WTC11 (cell line): ENCODE results near the gene RBM3.

Experiments used
- ARID4B ChIP-seq: sonication (generic); formaldehyde crosslinking; IDR thresholded peaks from 2 replicates; pipeline ENCODE4 v1.8.0; 2023; ENCODE audit warnings: missing genetic modification reagents, mild to moderate bottlenecking, borderline replicate concordance
- ATF3 ChIP-seq: sonication (generic); formaldehyde crosslinking; conservative IDR thresholded peaks from 2 replicates; pipeline ENCODE4 v1.8.1; 2022; ENCODE audit warnings: mild to moderate bottlenecking, missing genetic modification reagents
- CREM ChIP-seq: sonication (generic); formaldehyde crosslinking; IDR thresholded peaks from 2 replicates; pipeline ENCODE4 v1.8.1; 2022; ENCODE audit warnings: mild to moderate bottlenecking, missing genetic modification reagents, moderate library complexity
- CTCF ChIP-seq: fragments of 200-600 bp; IDR thresholded peaks from 2 replicates; pipeline ENCODE4 v1.8.0; 2022; ENCODE audit warnings: antibody characterized with exemption
- ETV6 ChIP-seq: sonication (generic); formaldehyde crosslinking; IDR thresholded peaks from 2 replicates; pipeline ENCODE4 v1.8.1; 2022; ENCODE audit warnings: mild to moderate bottlenecking, missing genetic modification reagents
- GRHL2 ChIP-seq: fragments of 250-450 bp; sonication (Bioruptor Pico); IDR thresholded peaks from 2 replicates; pipeline ENCODE4 v1.8.0; 2022; ENCODE audit warnings: mild to moderate bottlenecking, moderate library complexity; ENCODE audit not compliant: insufficient replicate concordance, severe bottlenecking
- MAX ChIP-seq: sonication (generic); formaldehyde crosslinking; IDR thresholded peaks from 2 replicates; pipeline ENCODE4 v1.8.0; 2022; ENCODE audit warnings: mild to moderate bottlenecking, missing genetic modification reagents
- NFYB ChIP-seq: sonication (generic); formaldehyde crosslinking; conservative IDR thresholded peaks from 2 replicates; pipeline ENCODE4 v1.8.0; 2022; ENCODE audit warnings: low read depth, missing genetic modification reagents
- NR2C2 ChIP-seq: sonication (generic); formaldehyde crosslinking; IDR thresholded peaks from 2 replicates; pipeline ENCODE4 v1.8.0; 2022; ENCODE audit warnings: mild to moderate bottlenecking, missing genetic modification reagents
- PRDM15 ChIP-seq: sonication (generic); formaldehyde crosslinking; IDR thresholded peaks from 2 replicates; pipeline ENCODE4 v1.8.0; 2022; ENCODE audit warnings: missing genetic modification reagents
- USF1 ChIP-seq: sonication (generic); formaldehyde crosslinking; IDR thresholded peaks from 2 replicates; pipeline ENCODE4 v1.8.0; 2022; ENCODE audit warnings: mild to moderate bottlenecking, missing genetic modification reagents

- peak; percentile 70 for TF ChIP-seq USF1 (CRISPR knock-in tag)
- TF ChIP-seq CTCF = no peak
- no peak for TF ChIP-seq CREM (CRISPR knock-in tag)
- TF ChIP-seq MAX (CRISPR knock-in tag) = peak; percentile 96
- TF ChIP-seq NFYB = peak; percentile 68
- TF ChIP-seq NR2C2 (CRISPR knock-in tag) = no peak
- TF ChIP-seq ATF3 (CRISPR knock-in tag) = no peak
- peak; percentile 84 for TF ChIP-seq ARID4B (CRISPR knock-in tag)
- no peak for TF ChIP-seq GRHL2
- TF ChIP-seq PRDM15 = no peak
- no peak for TF ChIP-seq ETV6 (CRISPR knock-in tag)
Measured at GRCh38 chrX:48574270-48575266, at the start of gene RBM3.
